Common myeloid progenitor, CD34-positive (primary cell): ENCODE data around the gene GNAS.

Experiments used
- CTCF ChIA-PET: fragments of 350-600 bp; sonication (Branson Sonifier 250); formaldehyde crosslinking; loops from one replicate; lab custom pipeline; 2021; ENCODE audit warnings: antibody characterized with exemption; lab: Charles Lee
- POLR2A ChIA-PET: fragments of 350-600 bp; sonication (Branson Sonifier 250); formaldehyde crosslinking; loops from one replicate; lab custom pipeline; 2021; ENCODE audit warnings: antibody characterized with exemption; lab: Charles Lee
- DNase-seq, 3 donors: peaks; one replicate each; pipeline versions ENCODE4 v3.0.0 to v3.0.0-alpha.2; 2013
- H3K27ac ChIP-seq, 2 experiments: 1 replicate in 1 of 2; 2 replicates in 1 of 2; pipeline ENCODE4 v1.7.0; 2013; ENCODE audit warnings: inconsistent platforms in 2 of 2, low read length in 2 of 2, mild to moderate bottlenecking in 2 of 2, low read depth in 1 of 2, moderate library complexity in 1 of 2; ENCODE audit not compliant: severe bottlenecking in 2 of 2, insufficient read depth in 1 of 2, poor library complexity in 1 of 2
- H3K27me3 ChIP-seq, 5 experiments: replicated peaks in 2 of 5; 1 replicate in 3 of 5; 2 replicates in 2 of 5; pipeline versions ENCODE4 v1.6.1 to v1.7.0; 2013; ENCODE audit warnings: low read length in 4 of 5, mild to moderate bottlenecking in 2 of 5, moderate library complexity in 2 of 5, inconsistent platforms in 1 of 5; ENCODE audit not compliant: insufficient read depth in 5 of 5, control insufficient read depth in 4 of 5
- H3K36me3 ChIP-seq, 4 experiments: 1 replicate in 2 of 4; 2 replicates in 2 of 4; pipeline versions ENCODE4 v1.6.1 to v1.7.0; 2013; ENCODE audit warnings: low read length in 3 of 4, control low read depth in 1 of 4, mild to moderate bottlenecking in 1 of 4; ENCODE audit not compliant: control insufficient read depth in 4 of 4, insufficient read depth in 4 of 4
- H3K4me1 ChIP-seq, 4 experiments: 1 replicate in 3 of 4; 2 replicates in 1 of 4; pipeline versions ENCODE4 v1.6.1 to v1.7.1; 2013; ENCODE audit warnings: low read length in 3 of 4, mild to moderate bottlenecking in 3 of 4, control low read depth in 1 of 4, inconsistent platforms in 1 of 4, moderate library complexity in 1 of 4; ENCODE audit not compliant: control insufficient read depth in 4 of 4, insufficient read depth in 4 of 4; ENCODE audit errors: control extremely low read depth in 1 of 4
- H3K4me3 ChIP-seq, 7 experiments: 1 replicate in 4 of 7; 2 replicates in 3 of 7; pipeline versions ENCODE4 v1.5.1 to v1.7.0; 2013; ENCODE audit warnings: mild to moderate bottlenecking in 7 of 7, low read length in 6 of 7, moderate library complexity in 6 of 7, inconsistent platforms in 2 of 7, low read depth in 2 of 7, control low read depth in 1 of 7; ENCODE audit not compliant: insufficient read depth in 4 of 7, control insufficient read depth in 1 of 7; ENCODE audit errors: extremely low read depth in 1 of 7
- H3K9me3 ChIP-seq, 5 experiments: 1 replicate in 4 of 5; 2 replicates in 1 of 5; pipeline versions ENCODE4 v1.6.1 to v1.7.1; 2013; ENCODE audit warnings: low read length in 4 of 5, mild to moderate bottlenecking in 2 of 5, inconsistent platforms in 1 of 5, low read depth in 1 of 5, moderate library complexity in 1 of 5; ENCODE audit not compliant: control insufficient read depth in 4 of 5, insufficient read depth in 2 of 5; ENCODE audit errors: control extremely low read depth in 1 of 5
- WGBS: methylation state at CpG from one replicate; pipeline ENCODE4 v1.1.5; 2013; ENCODE audit not compliant: insufficient coverage; 5-methylcytosine and 5-hydroxymethylcytosine counted together

The GNAS gene

DNA sequence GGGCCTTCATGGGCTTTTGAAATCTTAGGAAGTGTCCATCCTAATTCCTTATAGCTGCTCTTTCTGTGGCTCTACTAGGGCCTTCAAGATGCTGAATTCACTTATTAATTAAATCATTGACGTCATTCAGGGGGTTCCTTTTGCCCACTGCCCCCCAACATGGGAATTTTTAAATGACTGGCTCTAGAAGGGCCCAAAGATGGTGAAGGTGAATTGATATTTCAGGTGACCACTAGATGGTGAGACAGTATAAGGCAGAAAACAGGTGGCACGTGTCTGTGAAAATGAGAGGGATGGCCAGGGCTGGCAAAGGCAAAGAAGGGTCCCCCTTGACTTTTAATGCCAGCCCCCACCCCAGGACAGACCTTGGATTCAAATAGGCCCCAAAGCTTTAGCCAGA is 11.8 kb downstream of the GNAS start:
- peak in 1 of 3 donors; percentile 34 for DNase-seq
- POLR2A ChIA-PET: no interaction called here
- 93% methylated on average over 2 of the region's 2 CpGs for WGBS

DNA sequence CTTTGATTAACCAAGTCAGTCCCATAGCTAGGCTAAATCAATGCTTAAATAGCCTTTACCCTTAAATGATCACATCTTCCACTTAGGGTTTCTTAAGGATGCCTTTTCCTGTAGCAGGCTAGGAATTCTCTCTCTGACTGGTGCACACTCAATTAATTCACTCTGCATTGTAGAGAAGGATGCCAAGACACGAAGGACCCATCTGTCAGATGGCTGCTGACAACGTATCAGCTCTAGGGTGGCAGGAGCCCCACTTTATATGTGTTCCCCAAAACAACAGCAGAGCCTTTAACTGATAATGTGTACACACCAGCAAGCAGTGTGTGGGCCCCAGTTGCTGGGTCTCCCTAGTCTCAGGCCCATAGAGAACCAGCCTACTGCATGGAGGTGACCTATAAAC is 13.3 kb downstream of the GNAS start:
- H3K36me3 ChIP-seq: no peaks in the 10 kb centered on the region
- ChIA-PET POLR2A (no interaction called here), CTCF (interaction anchor here (2.0 to 4.5 kb wide), 2 partner anchors 538 to 630 kb away, joined by 6 to 14 read pairs; no protein-coding TSS in a partner anchor)
- H3K4me3 ChIP-seq: no peak overlapping the region
- H3K4me1 ChIP-seq: no peaks in the 10 kb centered on the region
- H3K27ac ChIP-seq: no peak overlapping the region
- H3K9me3 ChIP-seq: no peaks in the 10 kb centered on the region
- no peak for DNase-seq
- no CpG with 5 or more reads among the region's 2 CpGs for WGBS
- peaks cover 0 to 16% (median 6%) of the 10 kb centered on the region in 5 experiments for H3K27me3 ChIP-seq

More for the DNA sequence above, 11.8 kb downstream of the GNAS start:
- Histone ChIP-seq H3K4me1 (no peaks in the 10 kb centered on the region), H3K27me3 (peaks cover 0 to 24% (median 7%) of the 10 kb centered on the region in 5 experiments), H3K36me3 (no peaks in the 10 kb centered on the region), H3K27ac (no peak overlapping the region), H3K4me3 (no peak overlapping the region), H3K9me3 (no peaks in the 10 kb centered on the region)
- CTCF ChIA-PET: interaction anchor here (0.7 to 4.5 kb wide), 5 partner anchors 13 to 631 kb away, joined by 3 to 14 read pairs (median 3); no protein-coding TSS in a partner anchor

DNA sequence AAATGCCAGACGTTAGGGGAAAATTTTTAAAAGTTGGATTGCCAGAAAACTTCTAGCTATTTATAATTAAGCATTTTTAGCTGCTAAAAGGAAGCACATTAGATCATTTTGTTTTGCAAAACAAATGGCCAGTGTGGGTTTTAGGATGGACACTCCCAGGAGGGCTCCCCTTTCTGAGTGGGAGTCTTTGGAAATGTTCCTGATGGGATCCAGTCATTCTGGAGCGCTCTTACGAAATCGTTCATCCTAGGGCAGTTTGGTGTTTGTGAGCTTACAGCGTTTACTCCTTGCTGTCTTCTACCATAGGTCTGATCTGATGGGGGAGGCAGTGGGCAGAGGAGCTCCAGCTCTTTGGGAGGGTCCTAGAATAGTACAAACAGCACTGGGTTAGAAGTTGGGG is 14.7 kb downstream of the GNAS start:
- Histone ChIP-seq H3K9me3 (no peaks in the 10 kb centered on the region), H3K4me1 (no peaks in the 10 kb centered on the region), H3K27ac (no peak overlapping the region), H3K27me3 (peaks cover 0 to 13% (median 6%) of the 10 kb centered on the region in 5 experiments), H3K36me3 (no peaks in the 10 kb centered on the region), H3K4me3 (no peak overlapping the region)
- 100% methylated on average over 4 of the region's 5 CpGs for WGBS
- POLR2A ChIA-PET: no interaction called here
- CTCF ChIA-PET: interaction anchor here (0.8 to 4.5 kb wide), 16 partner anchors 13 to 628 kb away, joined by 3 to 14 read pairs (median 3); partner anchors contain the start of gene ATP5F1E
- DNase-seq: no peak

DNA sequence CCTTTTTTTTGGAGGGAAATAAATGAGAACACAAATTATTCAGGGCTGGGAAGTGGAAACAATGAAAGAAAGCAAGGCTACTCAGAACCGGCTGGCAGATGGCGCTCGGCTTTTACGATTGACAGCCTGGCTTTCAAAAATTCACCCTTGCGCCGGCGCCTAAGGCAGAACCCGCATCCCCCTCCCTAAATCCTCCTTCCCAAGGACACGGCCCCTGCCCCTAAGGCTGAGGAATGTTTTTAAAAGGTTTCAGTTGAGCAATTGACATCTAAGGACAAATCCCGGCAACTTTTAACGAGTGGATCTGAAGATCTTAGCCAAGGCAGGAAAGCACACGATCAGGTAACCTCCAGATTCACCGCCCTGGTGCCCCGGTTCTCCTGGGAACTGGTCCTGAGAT is 16.3 kb downstream of the GNAS start:
- H3K4me1 ChIP-seq: peaks cover 0 to 7% (median 0%) of the 10 kb centered on the region in 4 experiments
- peaks cover 0 to 9% (median 5%) of the 10 kb centered on the region in 5 experiments for H3K27me3 ChIP-seq
- H3K27ac ChIP-seq: no peak overlapping the region
- CTCF ChIA-PET: interaction anchor here (1.5 to 3.0 kb wide), 5 partner anchors 9 to 587 kb away, joined by 4 to 17 read pairs (median 8); no protein-coding TSS in a partner anchor
- POLR2A ChIA-PET: no interaction called here
- WGBS: 53% methylated on average over 12 of the region's 14 CpGs
- no peaks in the 10 kb centered on the region for H3K9me3 ChIP-seq
- no peaks in the 10 kb centered on the region for H3K36me3 ChIP-seq
- H3K4me3 ChIP-seq: no peak overlapping the region
- no peak for DNase-seq

DNA sequence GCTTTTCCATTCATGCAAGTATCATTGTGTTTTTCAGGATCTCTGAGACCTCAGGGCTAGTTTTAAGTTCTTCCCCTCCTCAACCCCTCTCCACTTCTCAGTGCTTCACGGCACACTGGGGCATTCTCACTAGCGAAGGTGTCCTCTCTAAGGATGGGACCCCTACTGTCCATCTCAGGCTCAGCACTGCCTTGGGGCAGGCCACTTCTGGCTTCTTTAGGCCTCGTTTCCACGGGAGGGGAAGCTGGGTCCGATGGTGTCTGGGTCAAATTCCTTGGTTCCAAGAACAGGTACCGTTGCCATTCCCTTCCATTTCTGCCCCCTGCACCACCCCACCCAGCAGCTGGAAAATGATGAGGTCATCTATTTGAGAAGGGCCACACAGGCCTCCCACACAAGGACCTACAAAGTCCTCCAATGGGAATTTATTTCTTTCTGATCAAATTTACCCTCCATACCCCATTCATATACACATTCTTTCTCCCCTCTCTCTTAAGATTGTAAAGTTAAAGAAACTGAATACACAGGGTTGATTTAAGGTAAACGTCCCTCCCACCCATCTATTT is 17.2 kb downstream of the GNAS start:
- peaks cover 0 to 7% (median 0%) of the 10 kb centered on the region in 4 experiments for H3K4me1 ChIP-seq
- ChIA-PET CTCF (interaction anchor here (0.8 to 3.0 kb wide), 18 partner anchors 10 to 627 kb away, joined by 3 to 17 read pairs (median 4); no protein-coding TSS in a partner anchor), POLR2A (no interaction called here)
- H3K4me3 ChIP-seq: no peak overlapping the region
- H3K9me3 ChIP-seq: no peaks in the 10 kb centered on the region
- peaks cover 0 to 8% (median 3%) of the 10 kb centered on the region in 5 experiments for H3K27me3 ChIP-seq
- H3K27ac ChIP-seq: no peak overlapping the region
- DNase-seq: no peak
- no peaks in the 10 kb centered on the region for H3K36me3 ChIP-seq
- 93% methylated on average over 6 of the region's 7 CpGs for WGBS

DNA sequence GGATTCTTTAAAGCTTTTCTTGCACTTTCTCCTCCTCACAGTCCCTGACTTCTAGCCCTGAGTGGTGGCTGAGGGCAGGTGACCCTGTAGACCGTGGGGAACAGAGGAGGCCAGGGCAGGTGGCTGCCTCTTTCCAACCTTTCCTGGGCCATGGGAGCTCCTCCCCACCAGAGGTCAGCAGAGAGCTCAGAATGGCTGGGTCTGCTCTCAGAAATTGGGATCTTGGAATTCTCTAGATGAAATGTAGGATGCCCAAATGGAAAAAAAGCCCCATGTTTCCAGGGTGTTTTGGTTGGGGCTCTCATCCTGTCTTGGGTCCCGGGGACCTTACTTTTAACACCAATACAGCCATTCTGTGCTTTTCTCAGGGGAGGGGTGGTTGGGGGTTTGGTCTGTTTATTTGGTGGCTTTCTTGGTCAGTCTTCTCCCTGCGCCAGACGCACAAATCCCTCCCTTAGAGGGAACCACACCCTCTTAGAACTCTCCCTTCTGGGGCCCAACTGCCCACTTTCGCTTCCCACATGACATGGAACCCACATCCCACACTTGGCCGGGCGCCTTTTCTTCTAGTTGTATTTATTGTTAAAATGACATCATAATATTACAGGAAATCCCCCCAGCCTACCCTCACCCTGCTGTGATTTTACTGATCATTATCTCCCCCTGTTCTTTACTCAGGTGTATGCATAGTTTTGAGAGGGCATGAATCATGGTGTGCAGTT is 17.9 kb downstream of the GNAS start:
- ChIA-PET POLR2A (no interaction called here), CTCF (interaction anchor here (0.8 to 3.0 kb wide), 18 partner anchors 11 to 626 kb away, joined by 3 to 17 read pairs (median 4); no protein-coding TSS in a partner anchor)
- Histone ChIP-seq H3K9me3 (no peaks in the 10 kb centered on the region), H3K36me3 (no peaks in the 10 kb centered on the region), H3K4me1 (peaks cover 0 to 7% (median 0%) of the 10 kb centered on the region in 4 experiments), H3K4me3 (no peak overlapping the region), H3K27ac (no peak overlapping the region), H3K27me3 (peaks cover 0 to 8% (median 3%) of the 10 kb centered on the region in 5 experiments)
- no CpG with 5 or more reads among the region's 7 CpGs for WGBS
- peak; percentile 25 to 42 (median 36) for DNase-seq
